Activated B cell treated with CpG ODN at 0.5 μM for 24 hours (primary cell): ENCODE measurements around the gene HHLA2. TPM values are rescaled to one million over a fixed set of nuclear protein-coding genes. Genes with fewer than 3 reads are reported as not detected.

Experiments
- ATAC-seq: fragments of 200-7000 bp; cut with Tn5 transposase; one replicate; pipeline ENCODE4 v1.10.0; 2021; ENCODE audit warnings: low read depth, mild to moderate bottlenecking, moderate library complexity
- CTCF ChIA-PET: fragments of 350-600 bp; sonication (Branson Sonifier 250); formaldehyde crosslinking; loops from one replicate; lab custom pipeline; 2021; ENCODE audit warnings: antibody characterized with exemption; lab: Charles Lee
- POLR2A ChIA-PET: fragments of 350-600 bp; sonication (Branson Sonifier 250); formaldehyde crosslinking; loops from one replicate; lab custom pipeline; 2021; ENCODE audit warnings: antibody characterized with exemption; lab: Charles Lee
- DNase-seq: peaks from one replicate; pipeline ENCODE4 v3.0.0; 2022
- H3K27ac Mint-ChIP-seq: one replicate; pipeline ENCODE4 v1.8.0; 2020; ENCODE audit warnings: mixed read lengths
- H3K27me3 Mint-ChIP-seq: one replicate; pipeline ENCODE4 v1.8.0; 2021; ENCODE audit warnings: mixed read lengths
- H3K36me3 Mint-ChIP-seq: one replicate; pipeline ENCODE4 v1.8.0; 2021; ENCODE audit warnings: low read depth, mixed read lengths
- H3K4me1 Mint-ChIP-seq: one replicate; pipeline ENCODE4 v1.8.0; 2021; ENCODE audit warnings: mixed read lengths
- H3K4me3 Mint-ChIP-seq: one replicate; pipeline ENCODE4 v1.8.0; 2020; ENCODE audit warnings: mild to moderate bottlenecking, mixed read lengths
- H3K9me3 Mint-ChIP-seq: one replicate; pipeline ENCODE4 v1.8.0; 2020; ENCODE audit warnings: mixed read lengths
- CTCF ChIP-seq: fragments of 200-600 bp; IDR thresholded peaks from one replicate; pipeline ENCODE4 v1.8.0; 2022; ENCODE audit warnings: antibody characterized with exemption, mild to moderate bottlenecking
- intact Hi-C: fragments of 100-400 bp; cut with micrococcal nuclease; formaldehyde crosslinking; loops from one replicate; pipeline ENCODE4 v1.15.1; 2024
- total RNA-seq: library from RNA; stranded (reverse); gene quantifications from 2 replicates; pipeline ENCODE4 v1.2.3, GENCODE V29; 2022

HHLA2 gene
- total RNA-seq, 1 donor from 2014 or later: 1.00 TPM

- no peaks in the 10 kb centered on the region for H3K36me3 Mint-ChIP-seq
- ChIA-PET POLR2A (no interaction called here), CTCF (interaction anchor here (0.6 to 2.2 kb wide), 6 partner anchors 17 to 744 kb away, joined by 4 to 18 read pairs (median 4); no protein-coding TSS in a partner anchor)
- H3K27ac Mint-ChIP-seq: no peak overlapping the region
- H3K27me3 Mint-ChIP-seq: no peaks in the 10 kb centered on the region
- DNase-seq (no peak), ATAC-seq (no peak)
- H3K4me1 Mint-ChIP-seq: peaks cover 28% of the 10 kb centered on the region
- no peak overlapping the region for H3K4me3 Mint-ChIP-seq
- intact Hi-C loops: loop anchor here (10.0 kb wide), 1 partner anchor 970 kb away; no protein-coding TSS in a partner anchor
- peaks cover 6% of the 10 kb centered on the region for H3K9me3 Mint-ChIP-seq
- TF ChIP-seq CTCF: no peak
Measured at GRCh38 chr3:108404368-108404767, 108.0 kb downstream of the HHLA2 start.

GRCh38 chr3:108406063-108406660, 109.8 kb downstream of the HHLA2 start:
- no peaks in the 10 kb centered on the region for H3K27me3 Mint-ChIP-seq
- TF ChIP-seq CTCF: no peak
- intact Hi-C loops: loop anchor here (1.0 to 10.0 kb wide), 13 partner anchors 71 to 1170 kb away; partner anchors contain the start of gene IFT57
- DNase-seq (no peak), ATAC-seq (no peak)
- peak overlapping the region; percentile 87 for H3K27ac Mint-ChIP-seq
- POLR2A ChIA-PET: interaction anchor here (1.2 to 1.3 kb wide), 2 partner anchors 183 to 316 kb away, joined by 4 to 5 read pairs; no protein-coding TSS in a partner anchor
- CTCF ChIA-PET: interaction anchor here (0.6 to 2.2 kb wide), 6 partner anchors 18 to 478 kb away, joined by 3 to 18 read pairs (median 5); no protein-coding TSS in a partner anchor
- no peaks in the 10 kb centered on the region for H3K36me3 Mint-ChIP-seq
- no peak overlapping the region for H3K4me3 Mint-ChIP-seq
- peaks cover 28% of the 10 kb centered on the region for H3K4me1 Mint-ChIP-seq
- no peaks in the 10 kb centered on the region for H3K9me3 Mint-ChIP-seq

- H3K27ac Mint-ChIP-seq: peak overlapping the region; percentile 87
- no peak for TF ChIP-seq CTCF
- ATAC-seq: peak; percentile 87
- intact Hi-C loops: loop anchor here (1.0 to 10.0 kb wide), 13 partner anchors 70 to 1170 kb away; partner anchors contain the start of gene IFT57
- peaks cover 28% of the 10 kb centered on the region for H3K4me1 Mint-ChIP-seq
- H3K36me3 Mint-ChIP-seq: no peaks in the 10 kb centered on the region
- no peaks in the 10 kb centered on the region for H3K27me3 Mint-ChIP-seq
- ChIA-PET CTCF (interaction anchor here (0.7 to 2.1 kb wide), 5 partner anchors 18 to 479 kb away, joined by 3 to 13 read pairs (median 6); no protein-coding TSS in a partner anchor), POLR2A (interaction anchor here (1.0 to 1.3 kb wide), 4 partner anchors 184 to 746 kb away, joined by 4 to 5 read pairs (median 4); no protein-coding TSS in a partner anchor)
- H3K4me3 Mint-ChIP-seq: peak overlapping the region; percentile 35
- DNase-seq: no peak
- no peaks in the 10 kb centered on the region for H3K9me3 Mint-ChIP-seq
Measured at GRCh38 chr3:108406661-108407206, 110.4 kb downstream of the HHLA2 start.

GRCh38 chr3:108407886-108408285, 111.5 kb downstream of the HHLA2 start:
- H3K9me3 Mint-ChIP-seq: no peaks in the 10 kb centered on the region
- H3K4me3 Mint-ChIP-seq: no peak overlapping the region
- H3K4me1 Mint-ChIP-seq: peaks cover 29% of the 10 kb centered on the region
- CTCF ChIA-PET: interaction anchor here (0.7 to 1.3 kb wide), 3 partner anchors 280 to 479 kb away, joined by 3 to 6 read pairs (median 6); no protein-coding TSS in a partner anchor
- TF ChIP-seq CTCF: no peak
- H3K27ac Mint-ChIP-seq: peak overlapping the region; percentile 87
- no peaks in the 10 kb centered on the region for H3K36me3 Mint-ChIP-seq
- DNase-seq (no peak), ATAC-seq (peak; percentile 78)
- no peaks in the 10 kb centered on the region for H3K27me3 Mint-ChIP-seq
- intact Hi-C loops: loop anchor here (2.0 to 10.0 kb wide), 7 partner anchors 69 to 973 kb away; no protein-coding TSS in a partner anchor
- POLR2A ChIA-PET: interaction anchor here (1.0 to 1.2 kb wide), 2 partner anchors 282 to 748 kb away, joined by 4 read pairs; no protein-coding TSS in a partner anchor
